Central memory CD8-positive, alpha-beta T cell (primary cell): ENCODE measurements around the gene SLX9.

Source experiments
- ATAC-seq: fragments of 150-1000 bp; cut with Tn5 transposase; replicated peaks from 2 replicates; pipeline ENCODE4 v1.10.0; 2022; ENCODE audit warnings: mild to moderate bottlenecking, moderate FRiP score, moderate number of reproducible peaks; ENCODE audit not compliant: poor library complexity, severe bottlenecking; ENCODE audit errors: extremely low read depth
- DNase-seq, 2 donors: peaks; one replicate each; pipeline ENCODE4 v3.0.0; 2021; ENCODE audit warnings: low spot score in 2 of 2
- H3K27ac Mint-ChIP-seq: one replicate; pipeline ENCODE4 v1.8.0; 2022; ENCODE audit warnings: low read depth, mild to moderate bottlenecking, moderate library complexity, mixed read lengths
- H3K27me3 Mint-ChIP-seq: one replicate; pipeline ENCODE4 v1.8.0; 2022; ENCODE audit warnings: mixed read lengths
- H3K36me3 Mint-ChIP-seq: one replicate; pipeline ENCODE4 v1.8.0; 2022; ENCODE audit warnings: mild to moderate bottlenecking, moderate library complexity, mixed read lengths; ENCODE audit not compliant: insufficient read depth
- H3K4me1 Mint-ChIP-seq: one replicate; pipeline ENCODE4 v1.8.0; 2022; ENCODE audit warnings: mixed read lengths
- H3K4me3 Mint-ChIP-seq: one replicate; pipeline ENCODE4 v1.8.0; 2022; ENCODE audit warnings: mild to moderate bottlenecking, moderate library complexity, mixed read lengths
- H3K9me3 Mint-ChIP-seq: one replicate; pipeline ENCODE4 v1.8.0; 2022; ENCODE audit warnings: mixed read lengths

SLX9 gene

DNA sequence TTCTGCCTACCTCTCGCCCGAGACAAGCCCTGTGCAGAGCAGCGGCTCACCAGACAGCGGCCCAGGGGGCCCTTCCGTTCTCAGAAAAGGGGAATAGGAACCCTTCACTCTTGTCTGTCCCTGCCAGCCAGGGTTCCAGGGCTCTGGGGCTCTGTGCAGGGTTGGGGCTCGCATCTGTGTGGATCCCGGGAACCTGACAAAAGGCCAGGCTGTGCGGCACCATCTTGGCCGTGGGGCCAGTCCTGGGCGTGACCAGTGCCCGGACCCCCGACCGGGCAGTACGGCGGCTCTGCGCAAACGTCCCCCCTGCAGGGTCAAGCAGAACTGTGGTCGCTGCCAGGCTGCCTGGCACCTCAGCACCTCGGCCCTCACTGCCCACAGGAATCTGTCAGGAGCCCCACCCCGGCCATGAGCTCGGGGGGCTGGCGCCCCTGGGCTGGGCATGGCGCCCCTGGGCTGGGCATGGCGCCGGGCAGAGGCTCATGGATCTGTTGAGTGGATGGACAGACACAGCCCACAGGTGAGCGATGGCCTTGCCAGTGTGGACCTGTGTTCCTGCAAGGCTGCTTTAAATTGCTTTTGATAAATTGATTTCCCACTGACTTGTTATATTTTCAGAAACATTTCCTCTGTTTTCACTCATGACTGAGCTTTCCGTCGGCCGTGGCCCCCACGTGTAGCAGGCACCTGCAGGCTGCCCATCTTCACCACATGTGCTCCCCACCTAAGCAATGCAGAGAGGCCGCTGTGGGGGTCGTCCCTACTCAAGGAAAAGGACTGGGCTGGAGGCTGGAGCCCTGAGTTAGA is 59.0 kb downstream of the SLX9 start:
- ATAC-seq (no peak), DNase-seq (no peak)
- peaks cover 14% of the 10 kb centered on the region for H3K27me3 Mint-ChIP-seq
- H3K4me1 Mint-ChIP-seq: no peaks in the 10 kb centered on the region
- H3K27ac Mint-ChIP-seq: no peak overlapping the region
- H3K4me3 Mint-ChIP-seq: no peak overlapping the region
- H3K36me3 Mint-ChIP-seq: peaks cover 2% of the 10 kb centered on the region
- no peaks in the 10 kb centered on the region for H3K9me3 Mint-ChIP-seq

DNA sequence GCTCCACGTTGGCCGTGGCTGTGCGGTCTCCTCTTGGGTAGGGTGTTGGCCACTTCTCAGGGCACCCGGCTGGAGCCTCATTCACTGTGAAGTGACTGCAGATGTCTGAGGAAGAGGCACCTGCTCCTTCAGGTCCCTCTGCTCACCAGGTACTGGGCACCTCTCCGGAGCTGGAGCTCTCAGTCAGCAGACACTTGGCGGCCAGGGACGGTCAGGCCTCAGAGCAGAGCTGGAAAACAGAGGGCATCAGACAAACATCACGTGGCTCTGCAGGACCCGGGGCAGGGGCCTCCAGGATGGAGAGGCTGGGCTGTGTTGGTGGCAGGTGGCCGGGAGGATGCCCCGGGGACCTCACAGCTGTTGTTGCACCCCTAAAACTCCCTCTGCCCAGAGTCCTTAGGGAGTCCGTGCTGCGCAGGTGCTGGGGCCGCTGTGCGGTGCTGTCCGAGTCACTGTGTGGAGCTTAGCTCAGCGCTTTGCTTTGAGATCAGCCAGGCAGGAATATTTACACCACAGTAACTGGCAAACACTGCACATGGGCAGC is 59.7 kb downstream of the SLX9 start:
- Mint-ChIP-seq H3K4me1 (no peaks in the 10 kb centered on the region), H3K4me3 (no peak overlapping the region), H3K36me3 (peaks cover 2% of the 10 kb centered on the region), H3K27me3 (peaks cover 14% of the 10 kb centered on the region), H3K9me3 (no peaks in the 10 kb centered on the region), H3K27ac (no peak overlapping the region)
- ATAC-seq (no peak), DNase-seq (no peak)

DNA sequence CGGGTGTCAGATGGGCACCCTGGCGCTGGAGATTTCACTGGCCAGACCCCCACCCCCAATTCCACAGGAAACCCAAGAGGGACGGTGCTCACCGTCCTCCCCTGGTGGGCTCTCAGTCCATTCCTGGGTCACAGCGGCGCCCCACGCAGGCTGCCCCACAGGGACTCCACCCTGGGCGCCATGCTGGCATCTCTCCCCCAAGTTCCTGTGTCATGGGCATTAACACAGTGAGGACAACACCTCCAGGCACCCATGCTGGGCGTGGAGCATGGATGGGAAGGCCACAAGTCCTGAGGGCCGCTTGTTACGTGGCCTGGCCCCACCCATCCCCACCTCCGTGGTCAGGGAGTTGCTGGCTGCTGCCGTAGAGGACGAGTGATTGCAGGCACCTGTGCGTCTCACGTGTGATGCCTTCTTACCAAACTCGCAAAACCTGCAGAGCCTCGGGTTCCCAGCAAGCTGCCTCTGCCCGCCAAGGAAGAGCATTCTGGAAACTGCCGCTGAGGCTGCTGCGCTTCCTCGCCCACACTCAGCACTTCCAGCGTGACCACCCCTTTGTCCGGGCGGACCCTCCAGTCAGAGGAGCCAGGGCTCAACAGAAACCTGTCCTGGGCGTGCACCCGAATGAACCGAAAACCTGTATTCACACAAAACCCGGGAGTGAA is 60.3 kb downstream of the SLX9 start:
- ATAC-seq: no peak
- DNase-seq: no peak

DNA sequence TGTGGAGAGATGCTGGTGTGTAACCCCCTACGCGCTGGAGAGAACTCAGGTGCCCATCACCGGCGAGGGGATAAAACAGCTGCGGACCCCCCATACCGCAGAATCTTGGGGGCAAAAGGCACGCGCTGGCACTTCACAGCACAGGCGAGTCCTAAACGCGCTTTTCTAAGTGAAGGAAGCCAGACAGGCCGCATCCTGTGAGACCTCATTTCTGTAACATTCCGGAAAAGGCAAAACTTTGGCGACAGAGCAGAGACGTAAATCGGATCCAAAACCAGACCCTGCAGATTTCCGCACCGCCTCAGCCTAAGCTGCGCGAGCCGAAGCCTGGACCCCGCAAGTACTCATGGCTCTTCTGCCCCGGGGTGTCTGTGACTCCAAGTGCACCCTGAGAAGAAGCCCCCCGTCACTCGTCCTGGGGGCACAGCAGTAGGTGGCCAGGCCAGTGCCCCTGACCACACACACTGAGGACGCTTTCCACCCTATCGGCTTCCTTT is 60.9 kb downstream of the SLX9 start:
- ATAC-seq: no peak
- no peak for DNase-seq
- peaks cover 2% of the 10 kb centered on the region for H3K36me3 Mint-ChIP-seq

More for the DNA sequence above, 60.3 kb downstream of the SLX9 start:
- Mint-ChIP-seq H3K4me1 (no peaks in the 10 kb centered on the region), H3K27ac (no peak overlapping the region), H3K4me3 (no peak overlapping the region), H3K27me3 (peaks cover 14% of the 10 kb centered on the region), H3K9me3 (no peaks in the 10 kb centered on the region), H3K36me3 (peaks cover 2% of the 10 kb centered on the region)

DNA sequence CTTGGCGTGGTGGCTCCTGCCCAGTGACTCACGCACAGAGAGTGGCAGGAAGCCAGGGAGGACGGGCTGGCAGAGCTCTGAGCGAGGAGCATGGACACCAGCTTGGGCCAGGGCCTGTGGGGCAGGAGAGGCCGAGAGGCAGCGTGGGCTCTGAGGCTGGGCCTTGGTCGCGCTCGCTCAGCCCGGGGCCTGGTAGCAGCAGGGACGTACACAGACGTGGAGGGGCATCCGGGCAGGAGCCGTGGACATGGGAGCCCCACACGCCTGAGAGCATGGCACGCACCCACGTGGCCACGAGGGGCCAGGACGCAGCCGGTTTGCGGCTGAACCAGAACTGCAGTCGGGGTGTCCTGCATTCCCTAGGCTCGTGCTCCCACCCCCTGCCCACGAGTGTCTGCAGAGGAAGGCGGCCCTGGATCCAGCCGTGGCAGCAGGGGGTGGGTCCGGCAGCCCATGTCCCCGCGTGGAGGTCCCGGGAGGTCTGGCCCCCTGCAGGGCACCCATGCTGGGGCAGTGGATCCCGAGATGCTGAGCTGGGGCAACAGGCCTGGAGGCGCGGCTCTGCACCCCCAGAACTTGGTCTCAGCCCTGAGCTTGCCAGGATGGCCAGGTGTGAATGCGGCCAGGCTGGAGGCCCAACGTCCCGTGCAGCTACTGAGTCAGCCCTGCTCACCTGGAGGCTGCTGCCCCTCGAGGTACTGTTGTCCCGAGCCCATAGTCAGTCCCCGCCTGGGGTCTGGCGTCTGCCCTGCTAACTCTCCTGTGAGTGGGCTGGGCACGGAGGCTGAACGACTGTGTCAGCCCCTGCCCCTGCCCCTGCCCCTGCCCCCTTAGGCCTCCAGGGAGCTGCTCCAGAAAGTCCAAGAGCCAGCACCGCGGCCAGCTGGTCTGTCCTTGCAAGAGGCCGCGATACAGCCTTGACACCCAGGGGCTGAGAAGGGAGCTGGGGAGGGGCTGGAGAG is 61.6 kb downstream of the SLX9 start:
- no peak overlapping the region for H3K27ac Mint-ChIP-seq
- H3K27me3 Mint-ChIP-seq: peaks cover 13% of the 10 kb centered on the region
- peaks cover 2% of the 10 kb centered on the region for H3K36me3 Mint-ChIP-seq
- ATAC-seq: no peak
- DNase-seq: no peak
- no peak overlapping the region for H3K4me3 Mint-ChIP-seq
- H3K9me3 Mint-ChIP-seq: no peaks in the 10 kb centered on the region
- no peaks in the 10 kb centered on the region for H3K4me1 Mint-ChIP-seq

More for the DNA sequence above, 60.9 kb downstream of the SLX9 start:
- H3K4me1 Mint-ChIP-seq: no peaks in the 10 kb centered on the region
- no peak overlapping the region for H3K27ac Mint-ChIP-seq
- no peak overlapping the region for H3K4me3 Mint-ChIP-seq
- no peaks in the 10 kb centered on the region for H3K9me3 Mint-ChIP-seq
- H3K27me3 Mint-ChIP-seq: peaks cover 14% of the 10 kb centered on the region

DNA sequence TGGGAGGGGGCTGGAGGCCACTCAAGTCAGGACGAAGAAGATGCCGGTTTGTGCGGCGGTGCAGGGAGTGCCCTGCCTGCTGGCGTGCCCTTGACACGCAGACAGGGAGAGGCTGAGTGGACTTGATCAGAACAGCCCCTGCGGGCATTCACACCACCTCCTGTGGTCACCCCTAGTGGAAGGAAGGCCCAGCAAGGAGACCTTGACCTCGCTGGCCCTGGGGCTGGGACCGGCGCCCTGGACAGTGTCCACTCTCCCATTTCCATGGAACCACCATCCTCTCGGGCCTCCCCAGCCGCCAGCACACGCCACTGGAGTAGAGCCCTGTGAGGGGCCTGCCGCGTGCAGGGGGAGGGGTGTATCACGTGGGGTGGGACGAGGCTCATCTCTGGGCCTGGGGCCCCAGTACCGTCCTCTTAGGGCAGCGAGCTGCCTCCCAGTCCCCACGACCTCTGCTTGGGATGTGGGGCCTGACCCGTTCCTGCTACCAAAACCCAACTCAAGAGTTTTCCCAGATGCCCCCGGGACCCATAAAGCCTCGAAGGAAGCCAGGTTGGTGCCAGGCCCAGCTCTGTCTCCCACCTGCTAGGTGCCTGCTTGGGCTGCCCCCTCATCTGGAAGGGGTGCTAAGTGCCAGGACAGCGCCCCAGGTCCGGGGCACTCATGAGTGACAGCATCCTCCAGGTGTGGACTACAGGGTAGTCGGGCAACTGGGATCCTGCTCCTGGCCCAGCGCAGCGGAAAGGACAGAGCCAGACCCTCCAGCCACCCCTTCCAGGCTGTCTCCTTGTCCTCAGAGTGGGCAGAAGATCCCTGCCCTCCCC is 62.8 kb downstream of the SLX9 start:
- H3K27me3 Mint-ChIP-seq: peaks cover 11% of the 10 kb centered on the region
- H3K36me3 Mint-ChIP-seq: peaks cover 2% of the 10 kb centered on the region
- no peak overlapping the region for H3K4me3 Mint-ChIP-seq
- H3K9me3 Mint-ChIP-seq: no peaks in the 10 kb centered on the region
- ATAC-seq (no peak), DNase-seq (no peak)
- no peaks in the 10 kb centered on the region for H3K4me1 Mint-ChIP-seq
- H3K27ac Mint-ChIP-seq: no peak overlapping the region

DNA sequence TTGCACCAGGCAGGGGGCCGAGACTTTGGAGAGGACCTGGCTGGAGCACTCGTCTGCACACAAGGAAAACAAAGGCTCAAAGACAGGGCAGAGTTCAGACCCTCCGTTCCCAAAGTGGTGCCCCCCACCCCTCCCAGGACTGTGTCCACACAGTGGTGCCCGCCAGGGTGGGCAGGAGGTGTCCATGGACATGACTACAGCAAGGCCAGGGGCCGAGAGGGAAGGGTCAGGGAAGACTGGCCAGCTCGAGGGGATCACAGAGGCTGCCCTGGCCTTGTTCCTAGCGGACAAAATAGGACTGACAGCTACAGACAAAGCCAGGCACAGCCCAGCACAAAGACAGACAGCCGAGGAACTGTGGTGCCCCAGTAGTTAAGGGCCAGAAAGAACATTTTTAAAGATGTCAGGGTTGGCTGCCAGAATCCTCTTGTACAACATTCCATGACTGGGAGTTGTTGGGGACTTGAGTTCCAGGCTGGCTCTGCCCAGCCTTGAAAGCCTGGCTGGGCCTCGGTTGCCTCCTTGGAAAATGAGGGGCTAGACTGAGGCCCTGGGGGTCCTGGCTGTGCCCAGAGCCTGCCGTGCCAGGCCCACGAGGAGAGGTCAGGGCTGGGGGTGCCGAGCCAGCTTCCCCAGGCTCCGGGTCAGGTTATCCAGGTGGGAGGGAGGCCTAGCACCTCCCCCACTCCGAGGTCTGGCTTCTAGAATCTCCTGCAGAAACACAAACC is 63.7 kb downstream of the SLX9 start:
- ATAC-seq: no peak
- no peak overlapping the region for H3K4me3 Mint-ChIP-seq
- H3K36me3 Mint-ChIP-seq: peaks cover 2% of the 10 kb centered on the region
- DNase-seq: no peak
- peaks cover 19% of the 10 kb centered on the region for H3K27me3 Mint-ChIP-seq
- peaks cover under 1% of the 10 kb centered on the region for H3K4me1 Mint-ChIP-seq
- no peak overlapping the region for H3K27ac Mint-ChIP-seq
- H3K9me3 Mint-ChIP-seq: no peaks in the 10 kb centered on the region

DNA sequence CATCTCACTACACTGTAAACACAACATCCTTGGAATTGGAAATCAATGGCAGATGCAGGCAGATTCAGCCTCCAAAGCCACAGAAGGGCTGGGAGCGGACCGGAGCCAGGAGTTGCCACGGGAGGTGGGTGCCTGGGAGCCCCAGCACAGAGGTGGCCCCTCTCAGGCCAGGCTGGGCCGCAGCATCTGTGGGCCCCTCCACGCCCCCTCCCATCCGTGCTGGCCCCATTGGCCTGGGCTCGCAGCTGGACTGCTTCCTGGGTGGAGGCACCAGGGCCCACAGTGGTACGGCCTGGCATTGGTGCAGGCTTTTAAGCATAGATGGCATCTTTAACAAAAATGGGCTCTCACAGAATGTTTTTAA is 64.2 kb downstream of the SLX9 start:
- Mint-ChIP-seq H3K27me3 (peaks cover 23% of the 10 kb centered on the region), H3K4me3 (no peak overlapping the region), H3K4me1 (peaks cover 4% of the 10 kb centered on the region), H3K9me3 (no peaks in the 10 kb centered on the region), H3K36me3 (peaks cover 2% of the 10 kb centered on the region), H3K27ac (no peak overlapping the region)
- no peak for DNase-seq
- no peak for ATAC-seq

DNA sequence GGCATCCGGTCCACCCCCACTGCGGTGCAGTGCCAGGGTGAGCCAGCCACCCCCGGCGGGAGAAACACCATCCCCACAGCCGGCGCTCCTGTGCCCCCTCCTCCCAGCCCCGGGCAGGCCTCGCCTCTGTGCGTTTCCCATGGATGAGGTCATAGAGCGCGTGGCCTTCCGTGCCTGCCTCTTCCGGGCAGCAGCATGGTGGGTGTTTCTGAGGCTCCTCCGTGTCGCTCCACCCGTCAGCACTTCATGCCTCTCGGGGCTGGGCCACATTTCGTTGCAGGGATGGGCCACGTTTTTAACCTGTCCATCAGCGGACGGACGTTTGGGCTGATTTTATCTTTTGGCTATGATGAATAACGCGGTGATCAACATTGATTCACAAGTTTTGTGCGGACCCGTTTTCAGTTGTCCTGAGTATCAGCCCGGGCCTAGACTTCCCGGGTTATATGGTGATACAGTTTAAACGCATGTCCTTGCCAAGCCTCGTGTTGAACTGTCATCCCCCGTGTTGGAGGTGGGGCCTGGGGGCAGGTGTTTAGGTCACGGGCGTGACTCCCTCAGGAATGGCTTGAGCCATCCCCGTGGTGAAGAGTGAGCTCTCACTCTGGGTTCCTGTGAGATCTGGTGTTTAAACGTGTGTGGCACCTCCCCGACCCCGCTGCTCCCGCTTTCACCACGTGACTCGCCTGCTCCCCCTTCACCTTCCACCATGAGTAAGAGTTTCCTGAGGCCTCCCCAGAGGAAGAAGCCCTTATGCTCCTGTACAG is 64.8 kb downstream of the SLX9 start:
- ATAC-seq (no peak), DNase-seq (no peak)
- Mint-ChIP-seq H3K4me3 (no peak overlapping the region), H3K27me3 (peaks cover 24% of the 10 kb centered on the region), H3K36me3 (peaks cover 2% of the 10 kb centered on the region), H3K4me1 (peaks cover 4% of the 10 kb centered on the region), H3K9me3 (no peaks in the 10 kb centered on the region), H3K27ac (no peak overlapping the region)

DNA sequence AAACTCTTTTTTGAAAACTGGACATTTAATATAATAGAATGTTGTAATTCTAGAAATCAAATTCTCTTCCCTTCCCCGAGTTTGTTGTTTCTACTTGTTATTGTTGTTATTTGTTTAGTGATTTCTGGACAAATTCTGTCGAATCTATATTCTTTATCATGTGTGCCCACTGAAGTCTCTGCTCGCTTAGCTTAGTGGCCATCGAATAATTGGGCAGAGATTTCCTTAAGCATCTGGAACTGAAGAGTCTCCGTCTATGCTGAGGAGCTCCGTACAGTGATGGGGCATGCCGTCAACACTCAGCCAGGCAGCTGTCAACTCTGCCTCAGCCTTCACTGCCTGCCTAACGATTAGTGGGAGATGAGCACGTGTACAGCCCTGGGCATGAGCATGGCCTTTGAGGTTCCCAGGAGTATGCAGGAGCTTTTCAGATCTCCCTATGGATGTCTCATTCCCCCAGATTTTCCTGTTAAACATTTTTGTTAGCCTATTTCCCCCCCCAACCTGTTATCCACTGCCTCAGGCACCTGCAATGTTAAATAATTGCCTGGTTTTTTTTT is 66.8 kb downstream of the SLX9 start:
- Mint-ChIP-seq H3K27ac (no peak overlapping the region), H3K9me3 (no peaks in the 10 kb centered on the region), H3K27me3 (peaks cover 43% of the 10 kb centered on the region), H3K36me3 (peaks cover 2% of the 10 kb centered on the region), H3K4me1 (peaks cover 4% of the 10 kb centered on the region), H3K4me3 (no peak overlapping the region)
- no peak for DNase-seq
- no peak for ATAC-seq
